Right lobe of liver (tissue), 6 donors: ENCODE measurements around the gene CPA2. TPM values are rescaled to one million over a fixed set of nuclear protein-coding genes. Genes with fewer than 3 reads are reported as not detected.
"Not testable (repeated sequence)": the region's sequence is repeated elsewhere in the genome, so short reads cannot be mapped to it uniquely, and the experiment has no call there.

Source experiments
- ATAC-seq, 4 donors: fragments of 200-7000 bp; cut with Tn5 transposase; one replicate each; pipeline ENCODE4 v1.9.1; 2020; ENCODE audit warnings: mild to moderate bottlenecking in 4 of 4, moderate library complexity in 4 of 4
- DNase-seq, 3 donors: peaks; one replicate each; pipeline ENCODE4 v3.0.0-alpha.2; 2020
- H3K27ac ChIP-seq, 3 donors: fragments of 200-600 bp; one replicate each; pipeline ENCODE4 v1.8.0; 2022
- H3K27me3 ChIP-seq, 2 donors: fragments of 200-600 bp; one replicate each; pipeline ENCODE4 v1.8.0; 2022
- H3K36me3 ChIP-seq, 4 donors: fragments of 200-600 bp; sonication (generic) in 1 of 4; one replicate each; pipeline versions ENCODE4 v1.5.1 to v1.8.0; 2017 to 2022; ENCODE audit warnings: control low read depth in 1 of 4
- H3K4me1 ChIP-seq, 4 donors: fragments of 200-600 bp; sonication (generic) in 1 of 4; one replicate each; pipeline versions ENCODE4 v1.5.1 to v1.8.0; 2017 to 2022; ENCODE audit warnings: control low read depth in 1 of 4
- H3K4me3 ChIP-seq, 3 donors: fragments of 200-600 bp; one replicate each; pipeline ENCODE4 v1.8.0; 2022
- H3K9me3 ChIP-seq, 4 donors: fragments of 200-600 bp; sonication (generic) in 1 of 4; one replicate each; pipeline versions ENCODE4 v1.5.1 to v1.8.0; 2017 to 2022; ENCODE audit warnings: control low read depth in 1 of 4
- POLR2A ChIP-seq: fragments of 450-650 bp; IDR thresholded peaks from one replicate; pipeline ENCODE4 v1.6.1; 2017; ENCODE audit warnings: antibody characterized with exemption, mild to moderate bottlenecking
- WGBS: methylation state at CpG from one replicate; pipeline ENCODE4 v1.1.6; 2018; ENCODE audit warnings: low coverage, low lambda C conversion rate; ENCODE audit not compliant: insufficient coverage; ENCODE audit errors: missing lambda C conversion rate; 5-methylcytosine and 5-hydroxymethylcytosine counted together
- intact Hi-C, 2 donors: fragments of 100-400 bp; cut with DNase I; formaldehyde crosslinking; loops; one replicate each; pipeline versions ENCODE4 v1.11.2 to v1.14.1; 2022
- total RNA-seq, 6 experiments: library from RNA; depleted of rRNA in 2 of 6; stranded (reverse); fragments of >200 nt in 2 of 6; fragmentation: NEBNext Ultra II Directional in 3 of 6; extraction: Animal tissue kit (Norgen Biotek cat#: 25700) in 3 of 6; gene quantifications; one replicate each; pipeline versions ENCODE4 v1.1.0 to v1.2.4, GENCODE V29; 2016 to 2023
- TF ChIP-seq, protein P1 (sequence below), 4 donors: fragments of 200-600 bp in 3 of 4; fragments of 450-650 bp in 1 of 4; IDR thresholded peaks; one replicate each; pipeline versions ENCODE4 v1.5.1 to v1.8.0; 2016 to 2022; ENCODE audit warnings: antibody characterized with exemption in 4 of 4, mild to moderate bottlenecking in 2 of 4
- donor health status: DM: no; HTN: yes; CAD: no.
- donor health status: DM: no; HTN: no; CAD: no.
- donor health status: DM: no; HTN: no; CAD: no.
- donor health status: DM: no; HTN: yes; CAD: no.
- donor health status: DM: no; HTN: yes; CAD: no.

Gene CPA2
- total RNA-seq, 6 experiments from 2014 or later: not detected

DNA sequence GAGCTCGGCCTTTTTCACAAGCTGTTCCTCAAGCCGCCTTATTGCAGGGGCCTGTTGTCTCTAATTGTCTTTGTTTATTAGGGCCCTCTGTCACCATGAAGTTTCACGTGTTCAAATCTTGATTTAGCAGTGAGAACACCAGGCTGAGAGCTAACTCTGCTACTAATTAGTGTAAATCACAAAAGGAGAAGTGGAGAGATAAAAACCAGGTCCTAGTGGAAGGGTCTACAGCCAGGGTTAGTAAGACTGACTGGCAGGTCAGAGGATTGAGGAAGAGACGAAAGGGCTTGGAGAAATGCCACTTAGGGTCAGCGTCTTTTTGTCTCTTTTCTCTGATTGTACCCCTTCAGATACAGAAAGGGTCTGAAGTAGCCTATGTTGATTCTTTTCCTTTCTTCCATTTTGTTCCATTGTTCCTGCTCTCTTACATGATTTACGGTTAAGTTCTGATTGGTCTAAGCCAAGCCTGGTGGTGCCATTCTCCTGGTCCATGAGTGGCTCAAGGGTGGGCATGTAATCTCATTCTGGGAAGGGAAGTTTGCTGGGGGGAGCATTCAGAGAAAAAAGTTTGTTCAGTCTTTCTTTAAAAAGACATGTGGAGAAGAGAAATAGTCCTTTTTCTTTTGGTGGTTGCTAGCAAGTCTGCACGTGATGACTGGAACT lies 37.7 kb upstream of the CPA2 start:
- DNase-seq: no peak
- WGBS: 77% methylated on average over 7 of the region's 7 CpGs
- Histone ChIP-seq H3K4me1 (no peaks in the 10 kb centered on the region), H3K36me3 (no peaks in the 10 kb centered on the region), H3K4me3 (no peak overlapping the region), H3K27ac (no peak overlapping the region), H3K27me3 (no peaks in the 10 kb centered on the region), H3K9me3 (no peaks in the 10 kb centered on the region)
- ATAC-seq: no peak
- intact Hi-C loops: no loop called here
- no peak for TF ChIP-seq POLR2A
- TF ChIP-seq, protein P1, sequence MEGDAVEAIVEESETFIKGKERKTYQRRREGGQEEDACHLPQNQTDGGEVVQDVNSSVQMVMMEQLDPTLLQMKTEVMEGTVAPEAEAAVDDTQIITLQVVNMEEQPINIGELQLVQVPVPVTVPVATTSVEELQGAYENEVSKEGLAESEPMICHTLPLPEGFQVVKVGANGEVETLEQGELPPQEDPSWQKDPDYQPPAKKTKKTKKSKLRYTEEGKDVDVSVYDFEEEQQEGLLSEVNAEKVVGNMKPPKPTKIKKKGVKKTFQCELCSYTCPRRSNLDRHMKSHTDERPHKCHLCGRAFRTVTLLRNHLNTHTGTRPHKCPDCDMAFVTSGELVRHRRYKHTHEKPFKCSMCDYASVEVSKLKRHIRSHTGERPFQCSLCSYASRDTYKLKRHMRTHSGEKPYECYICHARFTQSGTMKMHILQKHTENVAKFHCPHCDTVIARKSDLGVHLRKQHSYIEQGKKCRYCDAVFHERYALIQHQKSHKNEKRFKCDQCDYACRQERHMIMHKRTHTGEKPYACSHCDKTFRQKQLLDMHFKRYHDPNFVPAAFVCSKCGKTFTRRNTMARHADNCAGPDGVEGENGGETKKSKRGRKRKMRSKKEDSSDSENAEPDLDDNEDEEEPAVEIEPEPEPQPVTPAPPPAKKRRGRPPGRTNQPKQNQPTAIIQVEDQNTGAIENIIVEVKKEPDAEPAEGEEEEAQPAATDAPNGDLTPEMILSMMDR (IDR thresholded peaks at IDR 0.05): no peak

DNA sequence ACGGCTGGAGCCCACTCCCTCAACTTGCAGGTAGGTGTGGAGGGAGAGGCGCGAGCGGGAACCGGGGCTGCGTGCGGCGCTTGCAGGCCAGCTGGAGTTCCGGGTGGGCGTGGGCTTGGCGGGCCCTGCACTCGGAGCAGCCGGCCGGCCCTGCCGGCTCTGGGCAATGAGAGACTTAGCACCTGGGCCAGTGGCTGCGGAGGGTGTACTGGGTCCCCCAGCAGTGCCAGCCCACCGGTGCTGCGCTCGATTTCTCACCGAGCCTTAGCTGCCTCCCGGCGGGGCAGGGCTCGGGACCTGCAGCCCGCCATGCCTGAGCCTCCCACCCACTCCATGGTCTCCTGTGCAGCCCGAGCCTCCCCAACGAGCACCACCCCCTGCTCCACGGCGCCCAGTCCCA lies 36.7 kb upstream of the CPA2 start:
- H3K27me3 ChIP-seq, H3K27ac ChIP-seq, H3K4me1 ChIP-seq, H3K9me3 ChIP-seq, DNase-seq, H3K4me3 ChIP-seq, ATAC-seq, intact Hi-C loops, H3K36me3 ChIP-seq: not testable (repeated sequence)
- WGBS: no CpG with 5 or more reads among the region's 28 CpGs

DNA sequence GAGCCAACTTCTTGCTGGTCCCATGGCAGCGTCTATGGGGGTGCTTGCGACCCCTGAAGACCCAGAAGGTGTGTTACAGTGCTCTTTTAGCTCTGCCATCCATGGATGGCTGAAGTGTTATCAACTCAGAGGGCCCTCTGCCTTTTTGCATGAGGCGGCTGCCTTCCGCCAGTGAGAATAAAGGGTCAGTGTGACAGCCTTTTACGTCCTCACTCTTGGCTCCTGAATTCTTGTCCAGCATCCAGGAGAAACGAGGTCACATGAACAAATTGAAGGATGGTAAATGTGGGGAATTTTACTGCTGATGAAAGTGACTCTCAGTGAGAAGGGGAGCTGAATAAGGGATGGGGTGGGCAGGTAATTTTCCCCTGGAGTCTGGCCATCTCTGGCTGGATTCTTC lies 34.9 kb upstream of the CPA2 start:
- no peaks in the 10 kb centered on the region for H3K27me3 ChIP-seq
- no peak overlapping the region for H3K4me3 ChIP-seq
- H3K9me3 ChIP-seq: no peaks in the 10 kb centered on the region
- H3K36me3 ChIP-seq: no peaks in the 10 kb centered on the region
- intact Hi-C loops: no loop called here
- DNase-seq (no peak), ATAC-seq (no peak)
- TF ChIP-seq POLR2A: no peak
- TF ChIP-seq, protein P1 (IDR thresholded peaks at IDR 0.05): no peak
- 74% methylated on average over 4 of the region's 6 CpGs for WGBS
- H3K27ac ChIP-seq: no peak overlapping the region
- H3K4me1 ChIP-seq: no peaks in the 10 kb centered on the region

DNA sequence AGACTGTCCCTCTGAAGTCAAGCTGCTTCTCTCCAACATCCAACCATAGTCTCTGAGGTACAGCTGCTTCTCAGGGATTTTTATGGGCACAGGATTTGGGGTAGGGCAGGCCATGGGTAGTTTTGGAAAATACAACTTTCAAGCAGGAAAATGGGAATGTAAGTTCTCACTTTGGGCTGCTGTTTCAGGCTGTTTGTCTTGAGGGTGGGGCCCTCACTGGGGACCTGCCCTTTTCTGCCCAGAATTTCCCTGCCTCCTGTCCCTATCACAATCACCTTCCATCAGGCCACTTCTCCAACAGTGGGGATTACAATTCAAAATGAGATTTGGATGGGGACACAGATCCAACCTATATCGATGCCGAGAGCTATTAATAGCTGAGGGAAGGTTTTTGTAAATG lies 34.5 kb upstream of the CPA2 start:
- intact Hi-C loops: no loop called here
- no peak overlapping the region for H3K27ac ChIP-seq
- no peak for ATAC-seq

DNA sequence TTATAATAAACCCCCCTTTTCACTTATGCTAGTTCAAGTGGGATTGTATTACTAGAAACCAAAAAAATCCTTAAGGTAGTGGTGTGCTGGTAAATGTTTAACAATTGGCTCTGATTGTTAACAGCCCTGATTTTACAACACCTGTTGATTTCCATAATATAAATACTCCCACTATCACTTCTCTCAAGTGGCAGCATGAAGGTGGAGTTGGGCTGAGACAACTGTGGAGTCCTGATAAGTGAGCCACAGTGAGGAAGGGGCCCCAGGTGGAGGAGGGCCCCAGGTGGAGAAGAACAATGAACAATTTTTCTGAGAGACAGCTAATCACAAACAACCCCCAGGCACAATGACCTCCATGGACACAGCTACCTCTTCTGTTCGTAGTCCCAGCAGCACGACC lies 32.6 kb upstream of the CPA2 start:
- intact Hi-C loops: no loop called here
- ATAC-seq: no peak

More for the DNA sequence above, 34.5 kb upstream of the CPA2 start:
- H3K36me3 ChIP-seq: no peaks in the 10 kb centered on the region
- no peaks in the 10 kb centered on the region for H3K9me3 ChIP-seq
- DNase-seq: no peak
- WGBS: 94% methylated on average over 2 of the region's 2 CpGs
- H3K4me3 ChIP-seq: no peak overlapping the region
- H3K27me3 ChIP-seq: no peaks in the 10 kb centered on the region
- H3K4me1 ChIP-seq: no peaks in the 10 kb centered on the region
- TF ChIP-seq POLR2A: no peak
- TF ChIP-seq, protein P1 (IDR thresholded peaks at IDR 0.05): no peak

DNA sequence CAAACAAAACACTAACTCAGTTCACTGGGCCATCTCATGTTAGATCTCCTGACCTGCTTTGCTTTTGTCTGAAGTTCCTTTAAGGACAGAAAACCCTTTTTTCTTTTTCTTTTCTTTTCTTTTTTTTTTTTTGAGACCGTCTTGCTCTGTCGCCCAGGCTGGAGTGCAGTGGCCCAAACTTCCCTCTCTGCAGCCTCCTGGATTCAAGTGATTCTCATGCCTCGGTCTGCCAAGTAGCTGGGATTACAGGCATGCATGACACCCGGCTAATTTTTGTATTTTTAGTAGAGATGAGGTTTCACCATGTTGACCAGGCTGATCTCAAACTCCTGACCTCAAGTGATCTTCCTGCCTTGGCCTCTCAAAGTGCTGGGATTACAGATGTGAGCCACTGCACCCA lies 30.3 kb upstream of the CPA2 start:
- H3K27me3 ChIP-seq, intact Hi-C loops, H3K4me1 ChIP-seq, H3K27ac ChIP-seq, H3K9me3 ChIP-seq, H3K36me3 ChIP-seq, H3K4me3 ChIP-seq, ATAC-seq, DNase-seq: not testable (repeated sequence)
- 50% methylated on average over 1 of the region's 4 CpGs for WGBS

More for the DNA sequence above, 32.6 kb upstream of the CPA2 start:
- H3K4me1 ChIP-seq: no peaks in the 10 kb centered on the region
- WGBS: 86% methylated on average over 2 of the region's 2 CpGs
- no peaks in the 10 kb centered on the region for H3K36me3 ChIP-seq
- no peak overlapping the region for H3K4me3 ChIP-seq
- H3K27ac ChIP-seq: no peak overlapping the region
- H3K27me3 ChIP-seq: no peaks in the 10 kb centered on the region
- TF ChIP-seq, protein P1 (IDR thresholded peaks at IDR 0.05): no peak
- no peak for TF ChIP-seq POLR2A
- no peak for DNase-seq
- no peaks in the 10 kb centered on the region for H3K9me3 ChIP-seq
